SW480 (cell line): Measurements from ENCODE around the gene CORO2B.
"Not testable (repeated sequence)": the region's sequence is repeated elsewhere in the genome, so short reads cannot be mapped to it uniquely, and the experiment has no call there.

ENCODE experiments used
- DNase-seq: peaks from one replicate; pipeline ENCODE4 v3.0.0-alpha.2; 2016; ENCODE audit warnings: low spot score

The CORO2B gene

GRCh38 chr15:68592054-68592453, 13.3 kb downstream of the CORO2B start:
- no peak for DNase-seq

- no peak for DNase-seq
Measured at GRCh38 chr15:68592544-68592943, 13.8 kb downstream of the CORO2B start.

GRCh38 chr15:68593341-68593740, 14.5 kb downstream of the CORO2B start:
- no peak for DNase-seq

GRCh38 chr15:68593828-68594532, 15.2 kb downstream of the CORO2B start:
- DNase-seq = no peak

GRCh38 chr15:68594533-68595259, 15.9 kb downstream of the CORO2B start:
- DNase-seq = no peak

GRCh38 chr15:68595260-68595564, 16.4 kb downstream of the CORO2B start:
- DNase-seq = no peak

DNA sequence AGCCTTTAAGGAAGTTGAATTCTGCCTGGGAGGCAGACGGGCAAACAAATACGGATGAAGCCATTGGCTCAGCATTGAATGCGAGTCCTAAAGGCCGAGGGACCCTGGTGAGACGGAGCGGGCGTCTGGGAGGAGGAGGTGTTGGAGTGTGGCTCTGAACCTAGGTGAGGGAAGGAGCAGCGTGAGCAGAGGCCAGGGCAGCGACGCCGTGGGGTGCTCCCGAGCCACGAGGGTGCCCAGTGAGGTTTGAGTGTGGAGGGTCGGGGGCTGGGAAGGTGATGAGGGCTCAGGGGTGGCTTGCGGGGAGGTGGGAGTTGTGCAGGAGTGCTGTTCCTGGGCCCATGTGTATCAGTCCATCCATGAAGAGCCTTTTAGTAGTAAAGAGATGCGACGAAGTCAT, 17.0 kb downstream of the CORO2B start:
- DNase-seq = no peak

DNA sequence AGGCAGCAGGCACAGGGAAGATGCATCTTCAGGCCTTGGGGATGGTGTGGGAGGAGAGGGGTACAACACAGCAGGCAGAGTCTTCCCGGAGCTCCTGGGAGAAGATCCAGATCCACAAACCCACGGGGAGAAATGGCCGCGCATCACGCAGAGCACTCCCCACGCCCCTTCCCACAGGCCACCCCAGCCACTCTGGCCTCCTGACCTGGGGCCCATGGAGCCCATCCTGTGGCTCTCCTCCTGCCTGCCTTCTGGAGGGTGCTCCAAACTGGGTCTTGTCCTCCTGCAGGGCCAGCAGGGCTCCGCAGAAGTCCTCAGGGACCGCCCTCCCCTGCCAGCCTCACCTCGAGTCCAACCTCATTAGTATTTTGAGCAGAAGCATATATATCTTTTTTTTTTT, 17.9 kb downstream of the CORO2B start:
- DNase-seq = no peak

DNA sequence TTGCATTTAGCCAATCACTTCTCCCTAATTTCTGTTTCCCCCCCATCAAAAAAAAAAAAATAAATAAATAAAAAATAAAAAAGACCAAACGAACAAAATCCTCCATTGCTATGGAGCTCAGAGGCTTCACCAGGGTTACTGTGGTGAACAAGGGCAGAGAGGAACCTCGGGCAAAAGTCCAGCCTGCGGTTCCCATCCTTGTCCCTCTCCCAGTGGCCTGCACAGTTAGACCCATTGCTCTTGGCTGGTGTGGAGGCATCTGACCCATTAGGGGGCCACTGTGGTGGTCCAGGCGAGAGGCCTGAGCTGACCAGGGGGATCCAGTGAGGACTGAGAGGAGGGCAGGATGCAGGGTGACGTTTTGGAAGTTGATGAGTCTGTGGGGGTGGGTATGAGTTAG, 18.8 kb downstream of the CORO2B start:
- DNase-seq = no peak

DNA sequence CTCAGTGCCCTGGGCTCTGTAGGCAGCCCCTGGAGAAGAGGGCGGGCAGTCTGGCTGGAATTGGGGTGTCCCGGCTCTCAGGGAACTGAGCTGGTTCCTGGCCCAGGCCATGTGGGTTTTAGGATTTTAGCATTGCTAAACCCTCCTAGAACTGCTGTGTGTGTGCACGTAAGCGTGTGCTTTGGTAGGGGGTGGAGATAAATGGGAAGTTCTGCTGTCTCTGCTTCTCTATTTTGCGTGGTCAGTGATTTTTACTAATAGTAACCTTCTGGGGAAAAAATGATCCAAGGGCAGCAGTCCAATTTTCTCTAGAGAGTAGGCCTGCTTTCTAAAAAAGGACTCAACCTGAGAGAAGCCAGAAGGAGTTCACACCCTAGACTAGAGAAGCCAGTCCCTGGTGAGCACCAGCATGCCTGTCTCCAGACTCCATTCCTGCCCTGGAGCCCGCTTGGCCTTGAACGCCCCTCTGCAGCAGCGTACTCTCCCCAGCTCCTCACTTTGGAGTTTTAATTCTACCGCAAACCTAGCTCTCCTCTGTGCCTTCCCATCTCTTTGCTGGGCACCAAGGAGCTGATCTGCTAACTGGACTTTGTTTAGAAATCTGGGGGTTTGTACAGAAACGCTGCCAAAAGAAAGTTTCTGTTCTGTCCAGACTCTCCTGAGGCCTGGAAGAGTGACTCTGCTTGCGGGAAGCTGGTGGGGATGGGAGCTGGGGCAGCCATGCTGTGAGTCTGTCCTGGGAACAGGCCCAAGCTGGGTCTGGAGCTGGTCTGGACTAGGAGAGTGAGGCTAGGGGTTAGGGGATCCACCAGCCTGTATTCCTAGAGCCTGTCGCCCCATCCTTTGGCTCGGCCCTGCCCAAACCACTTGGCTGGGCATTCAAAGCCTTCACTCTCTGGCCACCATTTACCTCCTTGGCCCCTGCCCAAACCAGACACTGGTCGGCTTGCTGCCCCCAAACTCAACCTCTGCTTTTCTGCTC, 19.7 kb downstream of the CORO2B start:
- no peak for DNase-seq

GRCh38 chr15:68599153-68599545, 20.4 kb downstream of the CORO2B start:
- DNase-seq = no peak

DNA sequence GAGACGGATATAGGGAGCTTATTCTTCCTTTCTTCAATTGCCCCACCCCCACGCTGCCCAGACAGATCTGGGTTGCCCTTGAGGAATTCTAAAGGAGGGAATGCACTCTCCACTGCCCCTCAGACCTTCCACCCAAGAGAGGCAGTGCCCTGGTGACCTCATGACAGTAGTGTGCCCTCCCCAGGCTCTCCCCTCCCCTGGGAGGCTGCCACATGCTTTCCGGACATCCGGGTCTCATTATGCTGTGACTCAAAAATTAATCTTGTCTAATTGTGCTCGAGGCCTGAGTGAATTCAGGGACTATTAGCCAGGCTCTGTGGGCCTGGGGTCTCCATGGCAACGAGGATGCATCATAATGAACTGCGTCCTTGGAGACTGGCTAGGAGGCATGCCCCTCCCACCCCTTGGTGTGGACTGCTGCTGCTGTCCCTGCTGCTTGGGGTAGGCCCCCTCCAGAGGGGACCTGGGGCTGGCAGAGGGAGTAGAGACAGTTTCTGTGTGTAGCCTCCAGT, 20.8 kb downstream of the CORO2B start:
- DNase-seq = no peak

GRCh38 chr15:68601206-68602197, 22.7 kb downstream of the CORO2B start:
- DNase-seq = no peak

GRCh38 chr15:68602459-68603215, 23.8 kb downstream of the CORO2B start:
- no peak for DNase-seq

- no peak for DNase-seq
Measured at GRCh38 chr15:68603216-68603595, 24.4 kb downstream of the CORO2B start.

DNA sequence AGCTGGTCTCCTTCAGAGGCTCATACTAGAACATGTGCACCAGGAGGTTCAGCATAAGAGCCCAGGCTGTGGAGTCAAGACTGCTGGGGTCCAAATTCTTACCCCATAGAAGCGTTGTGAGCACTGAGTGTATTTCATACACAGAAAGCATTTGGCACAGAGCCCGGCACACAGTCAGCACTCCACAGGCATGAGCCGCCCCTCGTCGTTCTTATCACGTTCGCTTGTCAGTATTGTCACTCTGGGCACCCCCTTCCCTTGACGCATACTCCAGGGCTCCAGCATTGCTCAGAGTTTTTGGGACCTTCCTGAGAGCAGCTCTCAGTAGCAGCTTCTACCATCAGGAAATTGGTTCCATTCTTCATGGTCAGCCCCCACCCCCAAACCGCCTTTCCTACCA, 25.2 kb downstream of the CORO2B start:
- no peak for DNase-seq

- DNase-seq = not testable (repeated sequence)
Measured at GRCh38 chr15:68604840-68605478, 26.2 kb downstream of the CORO2B start.

DNA sequence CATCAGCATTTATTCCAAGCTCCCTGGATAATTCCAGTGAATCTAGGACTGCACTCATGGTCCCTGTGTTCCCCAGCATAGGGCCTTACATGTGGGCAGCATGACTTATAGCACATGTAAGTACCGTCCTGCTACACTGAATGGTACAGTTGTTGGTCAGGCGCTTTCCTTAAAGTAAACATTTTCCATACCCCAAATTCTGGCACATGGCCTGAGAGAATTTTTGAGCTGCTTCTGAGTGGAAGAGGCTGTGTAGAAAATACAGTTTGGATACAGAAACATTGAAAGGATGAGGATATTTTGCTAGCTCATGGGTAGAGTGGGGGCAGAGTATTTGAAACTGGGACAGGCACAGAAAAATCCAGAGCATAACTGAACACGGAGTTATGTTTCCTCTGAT, 27.6 kb downstream of the CORO2B start:
- DNase-seq = no peak

GRCh38 chr15:68608206-68608843, 29.5 kb downstream of the CORO2B start:
- no peak for DNase-seq

DNA sequence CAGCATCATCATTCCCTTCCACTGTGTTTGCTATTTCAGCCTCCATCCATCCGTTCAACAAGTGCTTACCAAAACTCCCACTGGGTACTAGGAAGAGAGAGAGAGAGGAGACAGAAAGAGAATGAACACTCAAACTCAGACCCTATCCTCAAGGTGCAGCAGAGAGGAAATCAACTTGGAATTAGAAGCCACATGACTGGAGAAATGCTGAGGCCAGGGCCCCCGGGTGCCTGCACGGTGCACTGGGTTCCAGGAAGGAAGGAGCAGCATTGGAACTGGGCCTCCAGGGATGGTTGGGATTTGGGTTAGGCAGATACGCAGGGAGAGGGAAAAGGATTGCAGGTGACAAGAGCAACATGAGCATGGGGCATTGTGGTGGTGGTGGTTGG, 30.0 kb downstream of the CORO2B start:
- DNase-seq = no peak
